Loucy (cell line): Measurements from ENCODE around the gene SLC35B4.
A peak's percentile ranks its signal among the peaks of the same experiment; 100 is the strongest.

Experiments
- H2AFZ ChIP-seq: fragments of 200-600 bp; sonication (generic); 2 replicates; pipeline ENCODE4 v1.6.0; 2016; ENCODE audit warnings: antibody characterized with exemption, mild to moderate bottlenecking, low read length, moderate library complexity
- H3F3A ChIP-seq: fragments of 200-600 bp; 2 replicates; pipeline ENCODE4 v1.6.0; 2016; ENCODE audit warnings: antibody characterized with exemption, low read depth, mild to moderate bottlenecking
- H3K27me3 ChIP-seq: fragments of 200-600 bp; sonication (generic); 2 replicates; pipeline ENCODE4 v1.6.1; 2014; ENCODE audit warnings: low read length, mild to moderate bottlenecking; ENCODE audit not compliant: insufficient read depth, poor library complexity, severe bottlenecking
- H3K36me3 ChIP-seq: fragments of 200-600 bp; sonication (generic); 2 replicates; pipeline ENCODE4 v1.6.1; 2016; ENCODE audit warnings: low read length; ENCODE audit not compliant: insufficient read depth
- H3K4me1 ChIP-seq: fragments of 200-600 bp; sonication (generic); 2 replicates; pipeline ENCODE4 v1.5.1; 2014; ENCODE audit warnings: low read length, mild to moderate bottlenecking; ENCODE audit not compliant: insufficient read depth, poor library complexity, severe bottlenecking
- H3K4me2 ChIP-seq: fragments of 200-600 bp; sonication (generic); 2 replicates; pipeline ENCODE4 v1.6.0; 2014; ENCODE audit warnings: antibody characterized with exemption, low read length, low read depth, mild to moderate bottlenecking; ENCODE audit not compliant: poor library complexity, severe bottlenecking
- H3K4me3 ChIP-seq: fragments of 200-600 bp; sonication (generic); 2 replicates; pipeline ENCODE4 v1.5.1; 2014; ENCODE audit warnings: low read length, mild to moderate bottlenecking, mixed read lengths; ENCODE audit not compliant: poor library complexity, severe bottlenecking
- H3K79me2 ChIP-seq: fragments of 200-600 bp; sonication (generic); 2 replicates; pipeline ENCODE4 v1.6.1; 2014; ENCODE audit warnings: low read length; ENCODE audit not compliant: insufficient read depth
- H3K9ac ChIP-seq: fragments of 200-600 bp; sonication (generic); 2 replicates; pipeline ENCODE4 v1.6.0; 2014; ENCODE audit warnings: mild to moderate bottlenecking, low read depth, low read length, moderate library complexity; ENCODE audit not compliant: poor library complexity, severe bottlenecking
- H3K9me2 ChIP-seq: fragments of 200-600 bp; sonication (generic); replicated peaks from 2 replicates; pipeline ENCODE4 v1.6.1; 2016; ENCODE audit warnings: low read depth, low read length, mixed read lengths
- H3K9me3 ChIP-seq: fragments of 200-600 bp; sonication (generic); 2 replicates; pipeline ENCODE4 v1.6.1; 2014; ENCODE audit warnings: mild to moderate bottlenecking, antibody characterized with exemption, low read length, low read depth; ENCODE audit not compliant: insufficient read depth
- H4K20me1 ChIP-seq: fragments of 200-600 bp; sonication (generic); 2 replicates; pipeline ENCODE4 v1.6.0; 2014; ENCODE audit warnings: antibody characterized with exemption, low read length, mild to moderate bottlenecking; ENCODE audit not compliant: insufficient read depth, poor library complexity, severe bottlenecking
- EZH2phosphoT487 ChIP-seq: fragments of 200-600 bp; IDR thresholded peaks from 2 replicates; pipeline ENCODE4 v1.6.1; 2018; ENCODE audit warnings: antibody characterized with exemption, mild to moderate bottlenecking, moderate library complexity, borderline replicate concordance
- TF ChIP-seq, protein P1 (sequence below): fragments of 200-600 bp; sonication (generic); conservative IDR thresholded peaks from 2 replicates; pipeline ENCODE4 v1.5.1; 2014; ENCODE audit warnings: mild to moderate bottlenecking, antibody characterized with exemption, low read length

SLC35B4 gene, protein sequence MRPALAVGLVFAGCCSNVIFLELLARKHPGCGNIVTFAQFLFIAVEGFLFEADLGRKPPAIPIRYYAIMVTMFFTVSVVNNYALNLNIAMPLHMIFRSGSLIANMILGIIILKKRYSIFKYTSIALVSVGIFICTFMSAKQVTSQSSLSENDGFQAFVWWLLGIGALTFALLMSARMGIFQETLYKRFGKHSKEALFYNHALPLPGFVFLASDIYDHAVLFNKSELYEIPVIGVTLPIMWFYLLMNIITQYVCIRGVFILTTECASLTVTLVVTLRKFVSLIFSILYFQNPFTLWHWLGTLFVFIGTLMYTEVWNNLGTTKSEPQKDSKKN

DNA sequence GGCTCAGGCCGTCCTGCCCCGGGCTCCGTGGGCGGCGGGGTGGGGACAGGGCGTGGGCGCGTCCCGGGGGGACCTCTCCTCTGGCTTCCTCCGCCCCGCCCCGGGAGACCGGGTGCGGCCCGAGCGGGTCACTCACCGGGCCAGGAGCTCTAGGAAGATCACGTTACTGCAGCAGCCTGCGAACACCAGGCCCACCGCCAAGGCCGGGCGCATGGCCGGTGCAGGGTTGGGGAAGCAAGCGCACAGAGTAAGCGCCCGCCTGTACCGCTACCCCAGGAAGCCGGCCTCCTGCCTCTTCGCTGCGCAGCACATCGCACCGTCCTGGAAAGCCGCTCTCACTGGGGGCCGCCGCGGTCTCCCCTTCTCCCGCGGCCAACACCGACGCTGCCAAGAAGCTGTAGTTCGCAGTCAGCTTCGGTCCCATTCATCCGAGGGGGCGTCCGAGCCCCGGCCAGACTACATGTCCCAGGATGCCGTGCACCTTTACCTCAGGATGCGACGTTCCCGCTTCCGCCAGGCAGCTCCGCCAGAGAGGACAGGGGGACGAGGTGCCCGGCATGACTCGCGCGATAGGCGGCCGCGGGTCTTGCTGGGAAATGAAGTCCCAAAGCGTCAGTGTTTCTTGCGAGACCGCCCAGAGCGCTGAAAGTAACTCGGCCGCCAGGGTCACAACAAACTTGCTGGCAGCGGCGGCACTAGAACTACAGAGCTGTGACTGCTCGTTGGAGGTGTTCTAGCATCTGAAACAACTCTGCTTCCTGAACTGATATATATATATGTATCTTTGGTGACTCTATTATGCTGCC, at the start of gene SLC35B4:
SLC35B4 (minus strand) TSS at position 392 of the 806 bp plus-strand sequence; CDS start at position 213, 179 bp downstream.
- Histone ChIP-seq H3K9me3 (no peaks in the 10 kb centered on the region), H3K9me2 (no peaks in the 10 kb centered on the region), H3K9ac (peak within 1 kb of the TSS; percentile 87), H3K4me1 (peaks cover 25% of the 10 kb centered on the region), H3K4me2 (peak within 1 kb of the TSS; percentile 92), H3K4me3 (peak within 1 kb of the TSS; percentile 98), H3K36me3 (no peaks in the 10 kb centered on the region), H3K79me2 (peaks cover 17% of the 10 kb centered on the region), H3F3A (no peaks in the 10 kb centered on the region), H2AFZ (peak within 1 kb of the TSS; percentile 95), H3K27me3 (no peaks in the 10 kb centered on the region), H4K20me1 (no peaks in the 10 kb centered on the region)
- TF ChIP-seq, protein P1, sequence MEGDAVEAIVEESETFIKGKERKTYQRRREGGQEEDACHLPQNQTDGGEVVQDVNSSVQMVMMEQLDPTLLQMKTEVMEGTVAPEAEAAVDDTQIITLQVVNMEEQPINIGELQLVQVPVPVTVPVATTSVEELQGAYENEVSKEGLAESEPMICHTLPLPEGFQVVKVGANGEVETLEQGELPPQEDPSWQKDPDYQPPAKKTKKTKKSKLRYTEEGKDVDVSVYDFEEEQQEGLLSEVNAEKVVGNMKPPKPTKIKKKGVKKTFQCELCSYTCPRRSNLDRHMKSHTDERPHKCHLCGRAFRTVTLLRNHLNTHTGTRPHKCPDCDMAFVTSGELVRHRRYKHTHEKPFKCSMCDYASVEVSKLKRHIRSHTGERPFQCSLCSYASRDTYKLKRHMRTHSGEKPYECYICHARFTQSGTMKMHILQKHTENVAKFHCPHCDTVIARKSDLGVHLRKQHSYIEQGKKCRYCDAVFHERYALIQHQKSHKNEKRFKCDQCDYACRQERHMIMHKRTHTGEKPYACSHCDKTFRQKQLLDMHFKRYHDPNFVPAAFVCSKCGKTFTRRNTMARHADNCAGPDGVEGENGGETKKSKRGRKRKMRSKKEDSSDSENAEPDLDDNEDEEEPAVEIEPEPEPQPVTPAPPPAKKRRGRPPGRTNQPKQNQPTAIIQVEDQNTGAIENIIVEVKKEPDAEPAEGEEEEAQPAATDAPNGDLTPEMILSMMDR = peak; percentile 19; the same call in 1 of the 2 replicates
- no peak for TF ChIP-seq EZH2phosphoT487

DNA sequence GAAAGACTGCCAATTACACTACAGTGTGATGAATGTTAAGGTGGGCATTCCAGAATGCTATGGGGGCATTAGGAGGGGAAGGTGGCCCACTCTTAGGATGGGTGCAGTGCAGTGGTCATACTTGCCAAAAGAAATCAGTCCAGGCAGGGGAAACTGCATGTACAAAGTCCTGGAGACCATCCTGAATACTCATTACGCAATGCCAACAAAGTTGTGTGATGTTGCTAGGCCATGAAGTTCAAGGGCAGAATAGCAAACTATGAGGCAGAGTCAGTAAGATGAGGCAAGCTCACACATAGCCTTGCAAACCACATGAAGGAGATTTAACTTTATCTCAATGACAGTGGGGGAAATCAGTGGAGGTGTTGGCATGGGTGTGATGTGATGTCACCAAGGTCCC, 49.8 kb upstream of the SLC35B4 start:
- Histone ChIP-seq H3K79me2 (no peaks in the 10 kb centered on the region), H3K4me2 (no peak overlapping the region), H3K27me3 (no peaks in the 10 kb centered on the region), H3F3A (no peaks in the 10 kb centered on the region), H2AFZ (no peak overlapping the region), H3K9me3 (no peaks in the 10 kb centered on the region), H3K9ac (no peak overlapping the region), H3K9me2 (no peaks in the 10 kb centered on the region), H3K4me1 (no peaks in the 10 kb centered on the region), H3K36me3 (no peaks in the 10 kb centered on the region), H3K4me3 (no peak overlapping the region), H4K20me1 (no peaks in the 10 kb centered on the region)
- TF ChIP-seq EZH2phosphoT487 = no peak
- TF ChIP-seq, protein P1 = no peak

DNA sequence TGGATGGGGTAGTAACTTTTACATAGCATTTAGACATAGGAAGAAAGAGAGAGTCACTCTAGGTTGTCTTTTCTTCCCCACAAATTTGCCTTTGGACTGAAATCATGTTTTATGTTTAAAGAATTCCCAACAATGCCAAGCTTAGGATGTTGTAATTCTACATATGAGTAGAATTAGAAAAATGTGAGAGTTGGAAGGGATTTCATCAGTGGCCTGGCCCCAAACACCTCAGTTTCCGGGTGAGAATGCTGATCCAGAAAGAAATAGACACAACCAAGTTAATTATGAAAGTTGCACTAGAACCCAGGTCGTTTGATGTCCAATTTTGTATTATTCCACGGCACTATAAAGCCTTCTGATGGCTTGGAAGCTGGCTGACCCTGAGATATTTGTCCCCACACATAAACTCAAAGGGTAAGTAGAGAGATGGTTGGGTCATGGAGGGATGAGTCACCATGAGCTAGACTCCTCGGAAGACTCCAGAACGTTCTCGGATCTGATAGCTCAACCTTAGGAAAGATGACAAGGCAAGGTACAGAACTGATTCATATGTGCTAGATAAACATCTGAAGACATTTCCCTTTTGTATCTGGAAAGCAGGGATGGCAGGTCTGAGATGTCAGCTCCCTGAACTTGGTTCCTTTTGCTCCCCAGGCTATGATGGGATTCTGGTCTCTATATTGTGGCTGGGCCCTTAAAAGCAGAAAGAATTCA, 48.8 kb upstream of the SLC35B4 start:
- Histone ChIP-seq H3K4me3 (no peak overlapping the region), H3K4me1 (no peaks in the 10 kb centered on the region), H3K36me3 (no peaks in the 10 kb centered on the region), H3K27me3 (no peaks in the 10 kb centered on the region), H3F3A (no peaks in the 10 kb centered on the region), H3K9me2 (no peaks in the 10 kb centered on the region), H3K79me2 (no peaks in the 10 kb centered on the region), H3K9me3 (no peaks in the 10 kb centered on the region), H3K4me2 (no peak overlapping the region), H3K9ac (no peak overlapping the region), H2AFZ (no peak overlapping the region), H4K20me1 (no peaks in the 10 kb centered on the region)
- TF ChIP-seq EZH2phosphoT487 = no peak
- TF ChIP-seq, protein P1 = no peak
